ENCODE data around the gene XIRP2. TPM values are rescaled to one million over a fixed set of nuclear protein-coding genes. Genes with fewer than 3 reads are reported as not detected.

Gene XIRP2
- total and polyA plus RNA-seq, 2 of the 4 experiments (the other 2 are of a cell fraction): 0.05 to 0.18 TPM

DNA sequence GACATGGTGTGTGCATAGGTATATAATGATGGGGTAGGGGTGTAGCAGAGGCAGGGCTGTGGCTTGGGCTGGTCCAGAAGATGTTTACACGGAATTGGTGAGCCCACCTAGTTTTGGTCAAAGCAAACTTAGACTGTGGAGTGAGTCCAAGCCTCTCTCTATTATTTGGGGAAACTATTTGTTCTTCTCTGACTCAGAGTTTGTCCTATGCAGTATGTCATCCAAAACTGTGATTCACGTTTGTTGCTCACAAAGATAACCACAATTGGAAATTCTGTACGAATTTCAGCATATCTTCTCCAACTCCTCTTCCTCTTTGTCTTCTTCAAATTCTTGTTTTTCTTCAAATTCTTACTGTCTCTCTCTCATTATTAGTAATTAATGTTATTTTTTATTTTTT, 292.9 kb downstream of the XIRP2 start:
- dilution Hi-C loops (cut with HindIII; ENCODE audit: low sequenced_read_pairs, unreplicated experiment): no loop called here
- Histone ChIP-seq H4K5ac (ENCODE audit: low read depth, low read length) (no peak overlapping the region), H3K18ac (ENCODE audit: low read depth, low read length) (peak overlapping the region; percentile 57; the same call in 1 of the 2 replicates), H2AK5ac (ENCODE audit: low read depth, low read length) (peak overlapping the region; percentile 85; the same call in 1 of the 2 replicates), H3K4me2 (ENCODE audit: low read depth, low read length) (no peak overlapping the region), H3K56ac (ENCODE audit: extremely low read depth, insufficient read depth, low read length) (no peak overlapping the region), H3K79me1 (ENCODE audit: low read depth in 1 of 2, low read length in 2 of 2) (no peaks in the 10 kb centered on the region), H2BK120ac (ENCODE audit: low read depth, low read length) (peak overlapping the region; percentile 85), H3K36me3 (ENCODE audit: control insufficient read depth, insufficient read depth, low read length) (no peaks in the 10 kb centered on the region), H3K9me1 (ENCODE audit: insufficient read depth, low read length) (peaks cover 3% of the 10 kb centered on the region; the same call in 1 of the 2 replicates), H3K4me3 (ENCODE audit: insufficient read depth, low read depth, low read length) (no peak overlapping the region), H4K8ac (ENCODE audit: low read depth in 2 of 2, low read length in 2 of 2) (peak overlapping the region in 1 of 2 experiments; percentile 41; a peak in 1 of 4 replicates), H2AK9ac (replicated peaks; ENCODE audit: low read depth, low read length, poor library complexity) (no peak overlapping the region), H4K91ac (ENCODE audit: insufficient read depth, low read depth, low read length) (0 out of 2 replicates have a peak overlapping the region, but pooled peaks have one; percentile 48), H2BK15ac (ENCODE audit: low read depth, low read length) (peak overlapping the region; percentile 72; the same call in 1 of the 3 replicates), H3K23ac (ENCODE audit: low read depth, low read length) (no peak overlapping the region), H3K9ac (ENCODE audit: low read depth, low read length) (no peak overlapping the region), H3K27me3 (ENCODE audit: control insufficient read depth, insufficient read depth, low read length) (no peaks in the 10 kb centered on the region), H3K14ac (replicated peaks; ENCODE audit: low read depth, low read length) (0 out of 2 replicates have a peak overlapping the region, but pooled peaks have one; percentile 53), H2BK20ac (ENCODE audit: low read depth, low read length) (peak overlapping the region; percentile 89), H3K4me1 (ENCODE audit: control insufficient read depth, insufficient read depth, low read length) (peaks cover 5% of the 10 kb centered on the region), H2BK5ac (ENCODE audit: low read depth, low read length, poor library complexity, severe bottlenecking) (peak overlapping the region; percentile 84), H3K9me3 (ENCODE audit: control insufficient read depth, insufficient read depth, low read length) (no peaks in the 10 kb centered on the region), H3K4ac (ENCODE audit: low read depth, low read length) (peak overlapping the region; percentile 80), H4K20me1 (ENCODE audit: insufficient read depth, low read length) (no peaks in the 10 kb centered on the region), H3K27ac (ENCODE audit: insufficient read depth, low read length) (no peak overlapping the region), H2AFZ (replicated peaks; ENCODE audit: low read length, poor library complexity) (peak overlapping the region; percentile 48)
- 0% methylated on average over 1 of the region's 3 CpGs; no CpG with 5 or more reads in 1 of the 2 experiments for WGBS, 2 experiments (ENCODE audit: extremely low coverage in 2 of 2, insufficient read length in 1 of 2)
- ATAC-seq (ENCODE audit: low read depth) (peak; percentile 84), DNase-seq (peak; percentile 79)
- intact Hi-C loops (cut with micrococcal nuclease): no loop called here
- peak; percentile 78; the same call in 1 of the 2 replicates for TF ChIP-seq FOS (IDR thresholded peaks at IDR 0.05; ENCODE audit: low read depth, low read length)
- TF ChIP-seq CEBPB (IDR thresholded peaks at IDR 0.05; ENCODE audit: low read depth, low read length): 0 out of 2 replicates have a peak, but pooled peaks have one; percentile 51
- no peak for TF ChIP-seq POLR2A (IDR thresholded peaks at IDR 0.05; ENCODE audit: low read depth, low read length)
- ChIA-PET CTCF (no interaction called here), POLR2A (ENCODE audit: unreplicated experiment) (no interaction called here)
- in situ Hi-C loops (cut with MboI; ENCODE audit: low sequenced_read_pairs): no loop called here
- BruUV-seq (replicated peaks): no TSS peak
